GM19463 (cell line): ENCODE results near the gene POLR3G.

Experiments used
- ATAC-seq: cut with Tn5 transposase; IDR thresholded peaks from one replicate; pipeline ENCODE4 v1.9.1; 2021; ENCODE audit warnings: mild to moderate bottlenecking, moderate library complexity; ENCODE audit not compliant: unreplicated experiment

The POLR3G gene

GRCh38 chr5:90549729-90550275 lies 75.1 kb downstream of the POLR3G start:
- no peak for ATAC-seq

DNA sequence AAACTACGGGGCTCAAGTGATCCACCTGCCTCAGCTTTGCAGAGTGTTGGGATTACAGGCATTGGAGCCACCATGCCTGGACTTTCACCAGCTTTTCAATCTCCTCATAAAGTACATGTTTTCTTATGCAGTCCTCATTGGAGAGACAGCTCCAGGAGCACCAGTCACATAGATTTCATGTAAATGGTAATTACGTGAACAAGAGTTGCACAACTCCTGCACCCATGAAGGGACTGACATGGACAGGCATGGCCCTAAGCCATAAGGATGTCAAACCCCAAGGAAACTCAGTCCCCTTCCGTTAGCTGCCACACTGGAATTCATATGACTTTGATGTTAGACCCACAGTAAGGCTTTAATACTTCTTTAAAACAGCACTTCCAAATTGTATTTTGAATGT lies 76.3 kb downstream of the POLR3G start:
- ATAC-seq, result no peak

DNA sequence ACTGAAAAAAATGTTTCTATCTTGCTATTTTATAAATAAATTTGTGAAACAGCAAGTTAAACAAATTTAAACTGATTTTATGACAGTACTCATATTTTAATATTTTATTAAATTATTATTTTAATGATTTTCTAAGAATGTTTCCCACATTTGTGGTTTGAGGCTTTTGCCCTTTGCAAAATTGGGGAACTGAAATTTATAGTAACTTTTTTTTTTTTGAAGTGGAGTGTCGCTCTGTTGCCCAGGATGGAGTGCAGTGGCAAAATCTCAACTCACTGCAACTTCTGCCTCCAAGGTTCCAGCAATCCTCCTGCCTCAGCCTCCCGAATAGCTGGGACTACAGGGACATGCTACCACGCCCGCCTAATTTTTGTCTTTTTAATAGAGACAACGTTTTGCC lies 76.7 kb downstream of the POLR3G start:
- ATAC-seq, result no peak

GRCh38 chr5:90553711-90554110 lies 79.0 kb downstream of the POLR3G start:
- no peak for ATAC-seq

DNA sequence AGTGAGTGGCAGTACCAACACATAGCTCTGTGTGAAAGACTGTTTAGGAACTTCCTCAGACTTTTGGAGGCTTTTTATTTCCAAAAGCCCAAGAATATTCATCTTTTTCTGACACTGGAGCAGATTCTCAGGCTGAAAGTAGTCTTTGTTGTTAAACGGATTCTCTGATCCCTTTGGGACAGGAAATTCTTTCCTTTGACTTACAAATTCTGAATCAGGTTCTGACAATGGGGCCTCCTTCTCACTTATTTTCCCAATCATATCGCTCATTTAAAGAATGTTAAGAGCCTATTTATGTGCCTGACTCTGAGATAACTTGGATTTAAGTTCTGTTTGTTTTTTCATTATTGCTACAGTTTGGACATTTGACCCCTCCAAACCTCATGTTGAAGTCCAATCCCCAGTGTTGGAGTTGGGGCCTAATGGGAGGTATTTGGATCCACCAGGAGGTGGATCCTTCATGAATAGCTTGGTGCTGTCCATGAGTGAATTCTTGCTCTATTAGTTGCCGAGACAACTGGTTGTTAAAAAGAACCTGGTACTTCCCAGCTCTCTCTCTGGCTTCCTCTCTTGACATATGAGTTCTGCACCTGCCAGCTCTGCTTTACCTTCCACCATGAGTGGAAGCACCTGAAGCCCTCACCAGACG lies 79.8 kb downstream of the POLR3G start:
- no peak for ATAC-seq

DNA sequence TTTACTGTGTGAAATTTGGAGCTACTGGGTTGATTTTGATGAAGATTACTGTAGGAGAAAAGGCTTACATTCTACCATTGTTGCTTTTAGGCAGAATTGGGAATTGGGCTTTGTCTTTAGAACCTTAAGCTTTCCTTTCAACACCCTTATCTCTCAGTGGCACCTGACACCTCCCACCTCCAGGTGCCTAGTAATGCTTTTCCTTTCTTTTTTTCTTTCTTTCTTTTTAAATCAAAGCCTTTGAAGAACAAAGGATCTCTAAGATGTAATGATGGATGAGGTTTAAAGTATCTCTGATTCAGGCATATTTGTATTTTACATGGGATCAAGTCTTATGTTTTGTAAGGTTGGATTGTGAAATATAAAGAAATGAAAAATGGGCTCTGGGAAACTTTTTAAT lies 81.0 kb downstream of the POLR3G start:
- ATAC-seq, result no peak

GRCh38 chr5:90557391-90557790 lies 82.7 kb downstream of the POLR3G start:
- no peak for ATAC-seq

- ATAC-seq, result no peak
Observed at GRCh38 chr5:90557871-90558270, 83.2 kb downstream of the POLR3G start.

DNA sequence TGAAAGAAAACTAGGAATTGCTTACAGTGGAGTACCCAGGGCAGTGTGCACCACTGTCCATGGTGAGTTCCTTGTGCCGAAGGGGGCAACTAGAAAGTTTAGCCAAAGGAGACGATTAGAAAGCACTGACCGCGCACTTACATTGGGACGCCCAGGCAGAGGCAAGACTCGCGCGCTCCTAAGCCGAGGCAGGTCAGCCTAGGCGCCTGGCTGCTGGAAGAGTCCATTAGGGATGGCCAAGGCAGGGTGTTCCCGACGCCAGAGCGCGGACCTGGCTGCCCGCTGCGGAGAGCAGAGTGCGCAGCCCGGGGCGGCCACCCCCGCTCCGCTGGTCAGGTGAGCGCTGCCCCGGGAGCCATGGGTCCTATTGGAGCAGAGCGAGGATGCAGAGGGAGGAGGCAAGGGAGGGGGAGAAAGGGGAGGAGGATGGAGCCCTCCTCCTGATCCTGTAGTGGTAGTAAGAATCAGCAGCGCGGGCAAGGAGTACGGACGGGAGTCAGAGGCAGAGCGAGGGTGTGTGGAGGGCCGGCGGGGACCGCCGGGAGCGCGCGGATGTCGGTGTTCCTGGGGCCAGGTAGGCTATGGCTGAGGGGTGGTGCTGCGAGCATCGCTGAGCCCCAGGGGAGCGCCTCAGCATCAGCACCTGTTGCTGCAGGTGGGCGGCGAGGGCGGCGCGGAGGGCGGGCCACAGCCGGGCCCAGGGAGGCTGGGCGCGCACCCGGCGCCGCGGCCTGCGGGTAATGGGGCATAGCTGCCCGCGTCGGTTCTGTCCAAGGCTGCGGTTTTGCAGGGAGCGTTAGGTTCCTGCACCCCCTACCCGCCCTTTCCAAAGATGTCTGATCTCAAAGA lies 83.9 kb downstream of the POLR3G start, which contains the start of gene ADGRV1:
ADGRV1 (plus strand) TSS at position 454 of the 849 bp plus-strand sequence; CDS start at position 553, 99 bp downstream.
- peak; percentile 46 for ATAC-seq

DNA sequence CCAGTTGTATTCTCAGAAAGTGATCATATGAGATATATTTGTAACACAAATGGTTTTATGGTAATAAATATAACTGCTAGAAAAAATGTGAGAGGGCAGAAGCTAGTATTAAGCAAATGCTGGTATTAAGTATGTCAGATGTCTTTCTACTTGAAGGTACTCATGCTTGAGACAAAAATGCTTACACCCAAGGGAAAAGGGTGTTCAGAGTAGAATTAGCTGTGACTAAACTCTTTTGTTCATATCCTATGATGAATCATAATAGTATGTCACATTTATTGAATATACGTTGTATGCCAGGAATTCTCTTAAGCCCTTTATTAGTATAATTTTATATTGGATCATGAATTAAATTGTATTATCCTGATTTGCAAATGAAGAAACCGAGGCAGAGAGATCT lies 86.1 kb downstream of the POLR3G start:
- ATAC-seq, result no peak

- ATAC-seq, result no peak
Observed at GRCh38 chr5:90561766-90562165, 87.1 kb downstream of the POLR3G start.

DNA sequence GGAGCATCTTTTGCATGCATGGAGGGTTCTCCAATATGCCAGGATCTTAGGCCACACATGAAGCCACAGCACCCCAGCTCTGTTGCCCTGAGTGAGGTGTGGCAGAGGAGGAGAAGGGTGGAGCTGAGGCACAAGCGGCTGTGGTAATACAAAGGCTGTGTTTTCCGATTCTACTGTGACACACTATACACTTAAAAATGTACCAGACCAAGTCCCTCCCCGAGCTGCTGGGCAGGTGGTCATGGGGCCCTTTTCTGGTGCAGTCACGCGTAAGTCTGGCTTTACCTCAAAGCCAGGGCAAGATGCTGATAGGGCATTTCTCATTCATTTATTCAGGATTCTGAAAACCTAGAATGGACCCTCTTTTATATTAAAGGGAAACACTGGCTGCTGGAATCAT lies 87.7 kb downstream of the POLR3G start:
- no peak for ATAC-seq

DNA sequence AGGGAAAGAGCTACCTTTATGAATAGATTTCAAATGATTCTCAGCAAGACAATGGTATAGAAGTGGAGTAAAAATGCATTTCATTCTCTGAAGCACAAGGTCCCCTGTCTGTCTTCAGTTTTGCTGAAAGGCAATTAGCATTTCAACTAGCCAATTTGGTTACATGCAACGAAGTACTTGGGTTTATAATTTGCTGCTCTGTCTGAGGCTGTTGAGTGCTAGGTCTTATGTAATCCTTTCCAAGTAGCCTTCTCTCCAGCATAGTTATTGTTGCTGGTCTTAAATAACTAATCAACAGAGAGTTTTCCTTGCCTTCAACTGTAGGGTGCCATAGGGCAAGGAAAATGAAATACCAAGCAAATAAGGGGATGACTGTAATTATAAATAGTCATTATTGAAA lies 88.4 kb downstream of the POLR3G start:
- no peak for ATAC-seq
